NOMO-1 (cell line): ENCODE measurements around the gene EBLN1.

Source experiments
- DNase-seq, 2 experiments: peaks; one replicate each; lab custom pipeline; 2025; ENCODE audit not compliant: unreplicated experiment in 2 of 2; lab: John Stamatoyannopoulos, UW

EBLN1 gene

DNA sequence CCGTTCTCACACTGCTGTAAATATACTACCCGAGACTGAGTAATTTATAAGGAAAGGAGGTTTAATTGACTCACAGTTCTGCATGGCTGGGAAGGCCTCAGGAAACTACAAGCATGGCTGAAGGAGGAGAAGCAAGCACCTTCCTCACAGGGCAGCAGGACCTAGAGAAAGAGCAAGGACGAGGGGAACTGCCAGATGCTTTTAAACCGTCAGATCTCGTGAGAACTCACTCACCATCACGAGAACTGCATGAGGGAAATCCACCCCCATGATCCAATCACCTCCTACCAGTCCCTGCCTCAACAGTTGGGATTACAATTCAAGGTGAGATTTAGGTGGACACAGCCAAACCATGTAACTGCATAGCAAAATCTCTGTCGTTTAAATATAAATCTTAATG, at the start of gene EBLN1:
TSS of gene EBLN1 (minus strand) at position 174 of the 400 bp plus-strand sequence. CDS start 8,032 bp downstream, outside the sequence.
- no peak for DNase-seq

- no peak for DNase-seq
These were observed 48.2 kb upstream of the EBLN1 start for GRCh38 chr10:22265839-22266537.

GRCh38 chr10:22263106-22263505, 45.3 kb upstream of the EBLN1 start:
- no peak for DNase-seq

DNA sequence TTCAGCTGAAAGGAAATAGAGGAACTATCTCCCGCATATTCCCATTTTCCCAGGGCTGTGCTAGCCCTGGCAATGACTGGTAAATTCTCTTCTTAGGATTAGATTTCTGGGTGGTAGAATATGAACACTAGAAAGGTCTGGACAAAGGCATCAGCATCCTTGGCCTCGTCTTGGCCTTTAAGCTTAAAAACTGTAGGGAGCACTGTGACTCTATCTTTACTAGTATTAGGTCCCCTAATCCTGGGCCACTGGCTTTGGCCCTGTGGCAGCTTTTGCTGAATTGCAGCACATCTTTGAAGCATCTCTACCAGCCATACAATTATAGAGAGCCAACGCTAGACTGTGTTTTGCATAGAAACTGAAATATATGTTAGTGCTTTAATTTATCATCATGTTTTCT, 41.5 kb upstream of the EBLN1 start:
- DNase-seq, result peak; percentile 22 to 23

DNA sequence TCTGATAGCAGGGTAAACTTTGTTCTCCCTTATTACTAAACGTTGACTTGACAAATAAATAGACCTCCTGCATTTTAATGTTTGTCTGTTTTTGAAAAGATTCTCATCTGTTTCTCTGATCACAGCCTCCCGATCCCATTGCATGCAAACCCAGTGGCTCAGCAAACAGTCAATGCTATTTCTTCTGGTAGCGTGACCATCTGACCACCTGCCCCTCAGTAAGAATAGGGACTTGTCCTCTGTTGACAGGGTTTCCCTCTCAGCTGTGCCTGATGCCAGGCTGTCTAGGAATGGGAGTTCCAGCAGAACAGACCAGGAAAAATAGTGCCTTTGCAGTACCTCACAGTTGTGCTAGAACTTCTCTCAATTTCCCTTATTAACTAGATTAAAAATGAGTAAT, 40.7 kb upstream of the EBLN1 start:
- no peak for DNase-seq

- peak in 1 of 2 experiments; percentile 36 for DNase-seq
These were observed 35.7 kb upstream of the EBLN1 start for GRCh38 chr10:22253580-22253882.

GRCh38 chr10:22252801-22253579, 35.2 kb upstream of the EBLN1 start:
- DNase-seq, result peak; percentile 26 to 46

GRCh38 chr10:22252224-22252800, 34.5 kb upstream of the EBLN1 start:
- DNase-seq, result no peak

- DNase-seq, result peak; percentile 84 to 85
These were observed 34.0 kb upstream of the EBLN1 start for GRCh38 chr10:22251751-22252223.

GRCh38 chr10:22250897-22251660, 33.3 kb upstream of the EBLN1 start:
- DNase-seq, result peak; percentile 40 to 82

GRCh38 chr10:22247636-22248035, 29.8 kb upstream of the EBLN1 start:
- no peak for DNase-seq

DNA sequence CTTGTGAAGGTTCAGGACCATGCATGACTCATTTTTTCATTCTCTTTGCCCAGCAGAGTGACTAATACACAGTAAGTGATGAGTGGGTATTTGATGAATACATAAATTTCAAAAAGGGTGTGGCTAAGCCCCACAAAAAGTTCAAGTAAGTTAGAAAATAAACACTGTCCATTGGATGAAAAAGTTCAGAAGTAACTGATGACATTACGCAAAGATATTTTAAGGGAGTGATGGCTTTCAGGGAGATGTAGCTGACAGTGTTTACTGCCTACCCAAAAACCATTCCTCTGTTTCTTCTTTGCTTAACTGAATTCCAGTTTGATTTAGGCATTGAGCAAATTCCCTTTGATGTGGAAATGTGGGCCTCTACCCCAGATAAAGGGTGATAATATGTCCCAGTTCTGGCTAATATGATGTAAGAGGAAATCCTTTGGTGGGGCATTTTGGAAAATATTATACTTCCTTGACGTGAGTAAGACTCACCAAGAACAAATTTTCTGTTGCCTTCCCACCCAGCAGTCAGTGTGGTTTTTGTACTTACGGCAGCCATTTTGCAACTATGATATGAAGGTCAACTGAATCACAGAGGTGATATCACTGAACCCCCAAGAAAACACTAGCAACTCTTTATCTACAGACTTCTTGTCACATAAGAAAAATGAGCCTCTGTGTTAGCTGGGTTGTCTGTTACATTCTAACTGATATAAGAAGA, 29.0 kb upstream of the EBLN1 start:
- peak; percentile 27 to 45 for DNase-seq

- no peak for DNase-seq
These were observed 27.8 kb upstream of the EBLN1 start for GRCh38 chr10:22245567-22245966.

GRCh38 chr10:22244855-22245254, 27.0 kb upstream of the EBLN1 start:
- DNase-seq, result no peak

- DNase-seq, result no peak
These were observed 26.2 kb upstream of the EBLN1 start for GRCh38 chr10:22244001-22244400.

GRCh38 chr10:22243321-22243720, 25.5 kb upstream of the EBLN1 start:
- DNase-seq, result no peak

- no peak for DNase-seq
These were observed 13.4 kb upstream of the EBLN1 start for GRCh38 chr10:22231260-22231659.

DNA sequence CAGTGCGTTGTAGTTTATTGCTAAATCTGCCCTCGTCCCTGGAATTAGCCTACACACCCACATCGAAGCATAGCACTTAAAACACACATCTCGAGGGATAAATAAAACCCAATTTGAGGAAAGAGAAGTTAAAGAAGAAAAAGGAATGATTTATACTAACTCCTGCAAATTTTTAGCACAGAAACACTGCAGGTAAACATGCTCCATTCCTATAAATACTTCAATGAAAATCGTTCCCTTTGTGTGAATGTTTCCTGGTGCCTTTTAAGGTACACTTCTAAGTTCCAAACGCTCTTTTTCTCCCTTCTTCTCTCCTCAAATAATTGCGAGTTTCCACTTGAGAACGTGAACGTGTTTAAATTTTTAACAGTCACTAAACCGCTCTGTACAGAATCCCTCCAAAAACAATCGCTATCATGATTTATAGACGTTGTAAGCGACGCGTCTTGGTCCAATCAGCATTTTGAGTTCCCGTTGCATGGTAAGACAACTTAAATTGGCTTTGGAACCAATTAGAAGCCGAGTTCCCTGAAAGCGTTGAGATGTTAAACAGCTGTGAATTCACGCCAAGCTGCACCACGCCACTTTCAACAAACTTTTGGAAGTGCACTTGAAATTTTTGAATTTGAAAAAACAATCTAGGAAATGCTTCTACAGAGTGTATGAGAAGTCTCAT, 12.5 kb upstream of the EBLN1 start:
- peak; percentile 34 to 90 for DNase-seq

- DNase-seq, result no peak
These were observed 12.0 kb upstream of the EBLN1 start for GRCh38 chr10:22229802-22230157.
